GM10266 (cell line): ENCODE data around the gene PRPF38A.

Experiments
- DNase-seq: peaks from one replicate; pipeline ENCODE4 v3.0.0; 2012; ENCODE audit errors: extremely low spot score
- CTCF ChIP-seq: IDR thresholded peaks from 2 replicates; pipeline ENCODE4 v1.5.1; 2012; ENCODE audit warnings: mild to moderate bottlenecking, low read depth; ENCODE audit not compliant: control insufficient read depth, insufficient read depth; ENCODE audit errors: missing control alignments

The PRPF38A gene

DNA sequence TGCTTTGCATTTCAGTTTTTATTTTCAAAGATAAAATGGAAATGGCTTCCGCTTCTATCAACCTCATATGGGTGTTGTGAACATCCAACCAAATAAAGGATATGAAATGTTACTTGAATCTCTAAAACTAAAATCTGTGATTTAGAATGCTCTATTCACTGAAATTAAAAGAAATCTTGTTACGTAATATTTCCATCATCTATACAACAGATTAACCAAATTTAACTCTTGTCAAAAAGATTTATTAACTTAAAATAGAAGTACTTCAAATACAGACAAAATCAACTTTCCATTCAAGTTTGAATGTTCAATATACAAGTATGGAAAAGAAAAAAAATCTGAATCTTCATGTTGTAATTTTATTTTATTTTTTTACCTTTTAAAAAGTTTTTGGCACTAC is 18.7 kb downstream of the PRPF38A start:
- no peak for DNase-seq
- no peak for TF ChIP-seq CTCF

DNA sequence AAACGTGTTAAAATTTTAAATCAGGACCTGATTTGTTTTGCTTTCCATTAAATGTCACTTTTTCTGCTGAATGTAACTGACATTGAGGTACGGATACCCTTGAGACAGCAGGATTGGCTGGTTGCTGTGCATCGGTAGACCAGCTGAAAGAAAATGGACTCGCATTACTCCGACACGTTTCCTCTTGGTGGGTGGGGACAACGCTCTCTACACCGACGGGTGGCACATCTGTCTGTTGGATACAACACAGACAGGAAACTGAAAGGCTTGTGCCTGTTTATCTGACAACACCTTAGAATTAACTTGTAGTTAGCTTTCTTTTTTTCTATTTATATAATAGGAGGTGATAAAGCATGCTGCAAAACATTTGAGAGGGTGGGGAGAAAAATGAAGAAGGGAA is 19.4 kb downstream of the PRPF38A start:
- DNase-seq = no peak

DNA sequence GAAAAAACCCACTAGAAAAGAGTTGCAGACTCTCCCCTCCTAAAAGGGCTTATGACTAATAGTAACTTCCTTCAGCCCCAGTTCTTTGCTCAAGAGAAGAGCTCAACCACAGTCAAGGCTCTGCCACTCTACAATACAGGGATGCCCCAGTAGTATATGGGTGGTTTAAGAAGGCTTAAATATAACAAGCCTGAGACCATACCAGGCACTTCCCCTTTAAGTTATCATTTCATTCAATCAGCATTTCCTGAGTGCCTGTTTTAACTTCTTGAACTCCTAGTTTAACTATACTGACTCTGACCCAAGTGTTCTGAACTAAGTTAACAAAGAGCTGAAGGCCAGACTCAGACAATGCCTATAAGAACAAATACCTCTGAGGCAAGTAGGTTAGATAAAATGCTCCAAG is 19.8 kb downstream of the PRPF38A start:
- DNase-seq = no peak
- no peak for TF ChIP-seq CTCF

More for the DNA sequence above, 19.4 kb downstream of the PRPF38A start:
- no peak for TF ChIP-seq CTCF

DNA sequence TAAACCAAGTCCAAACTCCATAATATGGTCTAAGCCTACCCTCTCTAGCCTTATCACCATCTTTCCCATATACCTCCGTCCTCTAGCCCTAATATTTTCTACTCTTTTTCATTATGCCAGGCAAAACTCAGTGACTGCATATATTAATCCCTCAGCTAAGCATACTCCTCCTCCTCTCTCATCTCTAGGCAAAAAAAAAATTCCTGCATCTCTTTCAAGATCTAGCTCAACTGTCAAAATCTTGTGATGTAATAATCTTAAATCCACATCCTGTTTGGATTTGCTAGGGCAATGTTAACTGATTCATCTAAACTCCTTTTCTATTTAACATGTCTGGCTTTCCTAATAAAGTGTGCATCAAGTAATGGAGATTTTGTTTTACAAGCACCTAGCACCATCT is 20.4 kb downstream of the PRPF38A start:
- DNase-seq = no peak
- TF ChIP-seq CTCF = no peak

GRCh38 chr1:52426371-52426770 is 22.0 kb downstream of the PRPF38A start:
- TF ChIP-seq CTCF = no peak
- no peak for DNase-seq

- no peak for DNase-seq
- no peak for TF ChIP-seq CTCF
These were observed 22.8 kb downstream of the PRPF38A start for GRCh38 chr1:52427152-52427551.

GRCh38 chr1:52432807-52433206 is 28.4 kb downstream of the PRPF38A start:
- TF ChIP-seq CTCF = no peak
- no peak for DNase-seq
